A673 (cell line): ENCODE data around the gene OBI1. TPM values are rescaled to one million over a fixed set of nuclear protein-coding genes. Genes with fewer than 3 reads are reported as not detected.

ENCODE experiments used
- BruUV-seq: library from RNA; stranded (reverse); fragments of 400-500 nt; replicated peaks from 2 replicates; lab custom pipeline; 2021; lab: Mats Ljungman, UMichigan
- CTCF ChIA-PET: fragments of 300-600 bp; sonication (Branson Sonifier 250); formaldehyde crosslinking; loops from one replicate; lab custom pipeline; 2022; ENCODE audit warnings: antibody characterized with exemption; lab: Charles Lee
- POLR2A ChIA-PET: fragments of 300-600 bp; sonication (Branson Sonifier 250); formaldehyde crosslinking; loops from one replicate; lab custom pipeline; 2022; ENCODE audit warnings: antibody characterized with exemption; ENCODE audit not compliant: low non-redundant PET; lab: Charles Lee
- DNase-seq: peaks from one replicate; pipeline ENCODE4 v3.0.0-alpha.2; 2015; ENCODE audit warnings: low spot score
- H3K27ac ChIP-seq: fragments of 200-600 bp; sonication (generic); 2 replicates; pipeline ENCODE4 v1.5.1; 2016; ENCODE audit warnings: mixed run types, low read depth, mild to moderate bottlenecking, mixed read lengths, antibody characterized with exemption, low read length; ENCODE audit not compliant: poor library complexity, severe bottlenecking
- H3K27me3 ChIP-seq: fragments of 200-600 bp; sonication (generic); replicated peaks from 2 replicates; pipeline ENCODE4 v1.6.1; 2017; ENCODE audit warnings: mixed run types, low read depth, mild to moderate bottlenecking, mixed read lengths, antibody characterized with exemption, low read length; ENCODE audit not compliant: insufficient read depth, poor library complexity
- H3K36me3 ChIP-seq: fragments of 200-600 bp; sonication (generic); 2 replicates; pipeline ENCODE4 v1.6.1; 2016; ENCODE audit warnings: mixed run types, mild to moderate bottlenecking, mixed read lengths, antibody characterized with exemption, low read length; ENCODE audit not compliant: insufficient read depth, poor library complexity, severe bottlenecking
- H3K4me1 ChIP-seq: fragments of 200-600 bp; sonication (generic); 2 replicates; pipeline ENCODE4 v1.6.1; 2017; ENCODE audit warnings: mixed run types, mild to moderate bottlenecking, mixed read lengths, antibody characterized with exemption, low read length; ENCODE audit not compliant: insufficient read depth, poor library complexity, severe bottlenecking
- H3K4me3 ChIP-seq: fragments of 200-600 bp; sonication (generic); 2 replicates; pipeline ENCODE4 v1.5.1; 2016; ENCODE audit warnings: low read depth, mixed run types, mild to moderate bottlenecking, mixed read lengths, low read length; ENCODE audit not compliant: poor library complexity, severe bottlenecking
- H3K9me3 ChIP-seq: fragments of 200-600 bp; sonication (generic); 2 replicates; pipeline ENCODE4 v1.6.1; 2016; ENCODE audit warnings: mixed run types, low read depth, mild to moderate bottlenecking, mixed read lengths, antibody characterized with exemption, low read length; ENCODE audit not compliant: poor library complexity, severe bottlenecking
- CTCF ChIP-seq: fragments of 300-800, 200-600 bp; sonication (generic); conservative IDR thresholded peaks from 2 replicates; pipeline ENCODE4 v1.5.1; 2017; ENCODE audit warnings: low read depth, mild to moderate bottlenecking, antibody characterized with exemption, low read length, moderate library complexity, mixed read lengths
- EZH2 ChIP-seq: fragments of 200-600 bp; sonication (generic); IDR thresholded peaks from 2 replicates; pipeline ENCODE4 v1.6.1; 2017; ENCODE audit warnings: borderline replicate concordance, low read depth, mild to moderate bottlenecking, mixed read lengths, antibody characterized with exemption, low read length; ENCODE audit not compliant: poor library complexity, severe bottlenecking
- intact Hi-C: fragments of 100-400 bp; cut with micrococcal nuclease; formaldehyde crosslinking; loops from one replicate; pipeline ENCODE4 v1.10.0; 2022; ENCODE audit not compliant: unreplicated experiment
- total RNA-seq: library from RNA; stranded (reverse); gene quantifications from 2 replicates; pipeline ENCODE4 v1.2.3, GENCODE V29; 2021

Gene OBI1
- total RNA-seq, 1 experiment from 2014 or later, result 24.2 TPM

- no TSS peak for BruUV-seq
- intact Hi-C loops, result loop anchor here (10.0 kb wide), 1 partner anchor 360 kb away; no protein-coding TSS in a partner anchor
- ChIA-PET POLR2A (no interaction called here), CTCF (no interaction called here)
- Histone ChIP-seq H3K4me1 (peaks cover 5% of the 10 kb centered on the region), H3K27ac (no peak overlapping the region), H3K27me3 (peaks cover 99% of the 10 kb centered on the region), H3K4me3 (peak overlapping the region; percentile 14), H3K36me3 (no peaks in the 10 kb centered on the region), H3K9me3 (no peaks in the 10 kb centered on the region)
- TF ChIP-seq CTCF (no peak), EZH2 (no peak)
- DNase-seq, result no peak
Measured at GRCh38 chr13:78594456-78594975, 64.4 kb downstream of the OBI1 start.

GRCh38 chr13:78593652-78594455 lies 65.1 kb downstream of the OBI1 start:
- ChIA-PET POLR2A (no interaction called here), CTCF (no interaction called here)
- intact Hi-C loops, result loop anchor here (10.0 kb wide), 1 partner anchor 359 kb away; no protein-coding TSS in a partner anchor
- Histone ChIP-seq H3K36me3 (no peaks in the 10 kb centered on the region), H3K4me3 (peak overlapping the region; percentile 14), H3K27ac (no peak overlapping the region), H3K4me1 (peaks cover 5% of the 10 kb centered on the region), H3K9me3 (no peaks in the 10 kb centered on the region), H3K27me3 (peaks cover 99% of the 10 kb centered on the region)
- peak; percentile 39 for DNase-seq
- TF ChIP-seq CTCF, result no peak
- no peak for TF ChIP-seq EZH2
- no TSS peak for BruUV-seq

GRCh38 chr13:78593129-78593528 lies 65.8 kb downstream of the OBI1 start:
- Histone ChIP-seq H3K9me3 (no peaks in the 10 kb centered on the region), H3K27me3 (peaks cover 99% of the 10 kb centered on the region), H3K4me1 (peaks cover 5% of the 10 kb centered on the region), H3K4me3 (no peak overlapping the region), H3K36me3 (no peaks in the 10 kb centered on the region), H3K27ac (no peak overlapping the region)
- intact Hi-C loops, result loop anchor here (10.0 kb wide), 1 partner anchor 358 kb away; no protein-coding TSS in a partner anchor
- TF ChIP-seq CTCF, result no peak
- TF ChIP-seq EZH2, result no peak
- BruUV-seq, result no TSS peak
- POLR2A ChIA-PET, result no interaction called here
- DNase-seq, result no peak
- CTCF ChIA-PET, result no interaction called here
